ENCODE results near the gene ACTR8. TPM values are rescaled to one million over a fixed set of nuclear protein-coding genes. Genes with fewer than 3 reads are reported as not detected.
A peak's percentile ranks its signal among the peaks of the same experiment; 100 is the strongest.

ACTR8 gene
- total RNA-seq, 3 donors from 2014 or later (not counting 1 experiment from before 2014, with no cell fraction given): 32.5 to 54.2 (median 41.5) TPM

DNA sequence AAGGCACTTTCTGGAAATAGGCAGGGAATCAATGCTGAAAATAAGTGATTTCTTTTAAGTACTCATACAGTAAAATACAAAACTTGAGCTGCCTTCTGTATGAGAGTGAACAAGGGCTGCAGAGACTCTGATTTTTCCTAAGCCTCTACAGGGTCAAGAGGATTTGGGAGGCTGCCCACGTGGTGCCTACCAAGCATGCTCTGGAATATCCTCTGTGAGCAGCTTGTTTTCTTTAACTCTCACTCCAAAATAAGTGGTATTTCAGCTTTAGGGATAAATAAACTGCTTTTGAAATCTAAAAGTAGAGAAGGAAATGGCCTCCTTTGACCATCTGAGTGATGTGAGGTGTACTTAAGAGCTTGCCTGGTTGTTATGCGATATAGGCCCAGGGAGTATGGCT lies 17.8 kb upstream of the ACTR8 start:
- WGBS (ENCODE audit: insufficient coverage): 50% methylated on average over 1 of the region's 2 CpGs
- H3K27ac ChIP-seq (ENCODE audit: low read length): no peak overlapping the region
- no peak overlapping the region for H3K27ac Mint-ChIP-seq

DNA sequence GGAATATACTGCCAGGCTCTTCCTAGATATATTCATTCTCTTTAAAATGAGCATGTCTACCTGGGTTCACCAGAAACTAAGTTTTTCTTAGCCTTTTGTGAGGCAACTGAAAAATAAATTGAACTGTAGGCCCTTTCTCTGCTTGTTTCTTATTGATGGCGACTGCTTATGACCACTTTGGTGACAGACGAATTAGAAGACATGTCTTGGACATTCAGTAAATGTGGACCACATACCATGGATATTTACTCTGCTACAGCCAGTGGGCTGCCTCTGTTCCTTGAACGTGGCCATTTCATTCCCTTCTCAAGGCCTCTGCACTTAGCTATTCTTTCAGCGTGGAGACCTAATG lies 10.3 kb upstream of the ACTR8 start:
- peaks cover 10% of the 10 kb centered on the region for H3K4me1 ChIP-seq (ENCODE audit: control insufficient read depth, insufficient read depth, low read length)
- TF ChIP-seq, protein P1, sequence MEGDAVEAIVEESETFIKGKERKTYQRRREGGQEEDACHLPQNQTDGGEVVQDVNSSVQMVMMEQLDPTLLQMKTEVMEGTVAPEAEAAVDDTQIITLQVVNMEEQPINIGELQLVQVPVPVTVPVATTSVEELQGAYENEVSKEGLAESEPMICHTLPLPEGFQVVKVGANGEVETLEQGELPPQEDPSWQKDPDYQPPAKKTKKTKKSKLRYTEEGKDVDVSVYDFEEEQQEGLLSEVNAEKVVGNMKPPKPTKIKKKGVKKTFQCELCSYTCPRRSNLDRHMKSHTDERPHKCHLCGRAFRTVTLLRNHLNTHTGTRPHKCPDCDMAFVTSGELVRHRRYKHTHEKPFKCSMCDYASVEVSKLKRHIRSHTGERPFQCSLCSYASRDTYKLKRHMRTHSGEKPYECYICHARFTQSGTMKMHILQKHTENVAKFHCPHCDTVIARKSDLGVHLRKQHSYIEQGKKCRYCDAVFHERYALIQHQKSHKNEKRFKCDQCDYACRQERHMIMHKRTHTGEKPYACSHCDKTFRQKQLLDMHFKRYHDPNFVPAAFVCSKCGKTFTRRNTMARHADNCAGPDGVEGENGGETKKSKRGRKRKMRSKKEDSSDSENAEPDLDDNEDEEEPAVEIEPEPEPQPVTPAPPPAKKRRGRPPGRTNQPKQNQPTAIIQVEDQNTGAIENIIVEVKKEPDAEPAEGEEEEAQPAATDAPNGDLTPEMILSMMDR (IDR thresholded peaks at IDR 0.05): no peak
- peaks cover 3% of the 10 kb centered on the region for H3K36me3 ChIP-seq (ENCODE audit: control insufficient read depth, insufficient read depth, low read length)
- ATAC-seq (no peak), DNase-seq (no peak)
- H3K27ac ChIP-seq (ENCODE audit: low read length): peak overlapping the region; percentile 87
- Mint-ChIP-seq H3K36me3 (no peaks in the 10 kb centered on the region), H3K27me3 (ENCODE audit: low read depth in 2 of 2) (peaks cover 9 to 26% of the 10 kb centered on the region in 2 donors), H3K4me3 (peak overlapping the region; percentile 99), H3K4me1 (peaks cover 41% of the 10 kb centered on the region in 2 donors), H3K9me3 (peaks cover 0 to 2% of the 10 kb centered on the region in 2 donors), H3K27ac (peak overlapping the region; percentile 96 to 99)
- H3K4me3 ChIP-seq (ENCODE audit: low read length): peak overlapping the region; percentile 26
- intact Hi-C loops (cut with micrococcal nuclease): loop anchor here (5.0 kb wide), 1 partner anchor 545 kb away; the partner anchor contains the start of gene DCP1A
- H3K9me3 ChIP-seq (ENCODE audit: control insufficient read depth, insufficient read depth, low read length): no peaks in the 10 kb centered on the region
- 78% methylated on average over 4 of the region's 4 CpGs for WGBS (ENCODE audit: insufficient coverage)
- peaks cover 8% of the 10 kb centered on the region for H3K27me3 ChIP-seq (ENCODE audit: control insufficient read depth, insufficient read depth, low read length)

More for the DNA sequence above, 17.8 kb upstream of the ACTR8 start:
- no peaks in the 10 kb centered on the region for H3K4me1 Mint-ChIP-seq
- H3K27me3 ChIP-seq (ENCODE audit: control insufficient read depth, insufficient read depth, low read length): peaks cover 18% of the 10 kb centered on the region
- no peaks in the 10 kb centered on the region for H3K36me3 Mint-ChIP-seq
- H3K4me3 Mint-ChIP-seq: no peak overlapping the region
- H3K9me3 Mint-ChIP-seq: no peaks in the 10 kb centered on the region
- intact Hi-C loops (cut with micrococcal nuclease): no loop called here
- DNase-seq (no peak), ATAC-seq (no peak)
- H3K27me3 Mint-ChIP-seq (ENCODE audit: low read depth in 2 of 2): peaks cover 24 to 66% of the 10 kb centered on the region in 2 donors
- TF ChIP-seq, protein P1 (IDR thresholded peaks at IDR 0.05): no peak
- H3K4me3 ChIP-seq (ENCODE audit: low read length): no peak overlapping the region
- no peaks in the 10 kb centered on the region for H3K36me3 ChIP-seq (ENCODE audit: control insufficient read depth, insufficient read depth, low read length)
- no peaks in the 10 kb centered on the region for H3K4me1 ChIP-seq (ENCODE audit: control insufficient read depth, insufficient read depth, low read length)
- H3K9me3 ChIP-seq (ENCODE audit: control insufficient read depth, insufficient read depth, low read length): no peaks in the 10 kb centered on the region

DNA sequence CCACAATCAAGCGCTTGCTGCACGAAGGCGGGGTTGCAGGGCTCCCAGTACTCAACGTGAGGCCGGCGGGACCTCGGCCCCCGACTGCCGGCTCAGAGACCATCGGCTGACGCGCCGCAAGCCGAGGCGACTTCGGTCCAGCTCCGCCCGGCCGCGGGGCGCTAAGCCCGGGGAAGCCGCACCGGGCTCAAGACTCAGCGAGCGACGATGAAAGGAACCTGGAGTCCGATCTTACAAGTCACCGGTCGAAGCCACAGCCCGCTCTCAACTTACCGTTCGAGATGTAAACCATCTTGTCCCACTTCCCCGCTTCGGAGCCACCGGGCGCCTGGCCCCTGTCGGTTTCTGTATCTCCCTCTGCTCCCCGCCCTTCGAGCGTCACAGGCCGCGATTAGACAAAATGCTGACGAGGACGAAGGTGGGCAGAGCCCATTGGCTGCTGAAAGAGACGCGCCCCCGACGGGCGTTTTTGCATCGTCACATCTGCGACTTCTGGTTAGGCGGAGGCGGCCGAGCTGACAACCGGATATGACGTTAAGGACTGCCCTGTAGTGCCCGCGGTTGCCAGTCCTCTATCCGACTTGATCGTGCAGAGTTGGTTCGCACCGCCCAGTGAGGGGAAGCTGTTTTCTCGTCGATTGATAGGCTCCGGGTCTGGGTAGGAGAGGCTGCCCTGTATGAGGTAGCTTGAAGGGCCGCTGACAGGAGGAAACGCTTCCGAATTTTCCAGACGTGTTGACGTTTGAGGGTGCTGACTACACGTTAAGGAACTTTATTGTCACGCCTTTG lies 9.7 kb upstream of the ACTR8 start, which contains the start of gene SELENOK:
TSS of gene SELENOK (minus strand) at position 363 of the 789 bp plus-strand sequence.
- H3K27me3 Mint-ChIP-seq (ENCODE audit: low read depth in 2 of 2): peaks cover 6 to 21% of the 10 kb centered on the region in 2 donors
- under 1% methylated on average over 73 of the region's 73 CpGs for WGBS (ENCODE audit: insufficient coverage)
- H3K9me3 Mint-ChIP-seq: peaks cover 0 to 2% of the 10 kb centered on the region in 2 donors
- H3K36me3 ChIP-seq (ENCODE audit: control insufficient read depth, insufficient read depth, low read length): peaks cover 3% of the 10 kb centered on the region
- TF ChIP-seq, protein P1 (IDR thresholded peaks at IDR 0.05): no peak
- peaks cover 3% of the 10 kb centered on the region for H3K27me3 ChIP-seq (ENCODE audit: control insufficient read depth, insufficient read depth, low read length)
- peak within 1 kb of the TSS; percentile 96 to 99 for H3K27ac Mint-ChIP-seq
- H3K36me3 Mint-ChIP-seq: no peaks in the 10 kb centered on the region
- H3K4me1 ChIP-seq (ENCODE audit: control insufficient read depth, insufficient read depth, low read length): peaks cover 10% of the 10 kb centered on the region
- peak within 1 kb of the TSS; percentile 99 for H3K4me3 Mint-ChIP-seq
- peak; percentile 95 to 99 for DNase-seq
- H3K4me3 ChIP-seq (ENCODE audit: low read length): peak within 1 kb of the TSS; percentile 80
- intact Hi-C loops (cut with micrococcal nuclease): loop anchor here (1.0 to 5.0 kb wide), 2 partner anchors 8 to 544 kb away; partner anchors contain the start of gene DCP1A
- peak; percentile 92 to 97 (median 92) for ATAC-seq
- no peaks in the 10 kb centered on the region for H3K9me3 ChIP-seq (ENCODE audit: control insufficient read depth, insufficient read depth, low read length)
- H3K27ac ChIP-seq (ENCODE audit: low read length): peak within 1 kb of the TSS; percentile 87
- peaks cover 41% of the 10 kb centered on the region in 2 donors for H3K4me1 Mint-ChIP-seq

All from natural killer cell (primary cell).